GM18870 (cell line): Measurements from ENCODE around the gene SSRP1.
"Not testable (repeated sequence)": the region's sequence is repeated elsewhere in the genome, so short reads cannot be mapped to it uniquely, and the experiment has no call there.

Experiments used
- ATAC-seq: cut with Tn5 transposase; IDR thresholded peaks from one replicate; pipeline ENCODE4 v1.9.1; 2021; ENCODE audit warnings: moderate library complexity; ENCODE audit not compliant: unreplicated experiment

Gene SSRP1

DNA sequence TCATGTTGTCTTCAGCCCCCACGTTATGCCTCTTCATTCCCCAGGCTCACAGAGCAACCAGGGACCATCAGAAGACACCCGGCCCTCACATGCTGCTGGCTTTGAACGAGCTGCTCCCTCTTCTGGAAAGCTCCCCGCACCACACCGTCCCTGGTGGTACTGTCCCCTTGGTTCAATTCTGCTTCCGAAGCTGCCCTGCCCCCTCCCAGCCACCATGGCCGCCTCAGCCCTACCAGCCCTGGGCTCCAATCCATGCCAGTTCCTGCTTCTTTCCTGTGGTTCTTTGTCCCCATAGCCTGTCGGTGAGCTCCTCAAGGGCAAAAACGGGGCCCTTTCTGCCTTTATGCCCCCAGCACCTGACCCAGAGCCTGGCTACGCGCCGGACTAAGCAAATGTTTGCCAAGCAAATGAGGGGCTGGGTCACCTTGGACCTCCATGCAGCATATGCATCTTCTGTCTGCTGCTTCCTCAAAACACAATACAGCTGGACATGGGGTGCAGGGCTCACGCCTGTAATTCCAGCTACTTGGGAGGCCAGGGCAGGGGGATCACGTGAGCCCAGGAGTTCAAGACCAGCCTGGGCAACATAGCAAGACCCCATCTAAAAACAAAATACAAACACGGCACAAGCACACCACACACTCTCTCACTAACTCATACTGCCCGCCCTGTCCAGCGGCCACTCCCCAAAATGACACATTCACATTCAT, 32.3 kb downstream of the SSRP1 start:
- no peak for ATAC-seq

DNA sequence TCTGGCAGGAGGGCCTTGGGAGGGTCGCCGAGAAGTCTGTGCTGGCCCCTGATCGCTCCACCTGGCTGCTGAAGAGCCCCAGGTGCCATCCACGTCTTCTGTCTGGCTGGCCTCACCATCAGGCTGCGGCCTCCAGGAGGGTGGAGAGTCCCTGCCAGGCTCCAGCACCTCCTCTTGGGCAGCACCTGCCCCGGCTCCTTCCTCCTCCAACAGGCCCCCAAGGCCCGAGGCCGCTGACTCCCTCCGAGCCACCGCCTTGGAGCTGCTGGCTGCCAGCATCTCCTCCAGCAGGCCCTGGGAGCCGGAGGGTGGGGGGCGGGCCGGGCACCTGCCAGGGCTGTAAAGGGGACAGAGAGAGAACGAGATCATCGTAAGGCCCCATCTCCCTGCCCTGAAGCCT, 33.2 kb downstream of the SSRP1 start:
- no peak for ATAC-seq

DNA sequence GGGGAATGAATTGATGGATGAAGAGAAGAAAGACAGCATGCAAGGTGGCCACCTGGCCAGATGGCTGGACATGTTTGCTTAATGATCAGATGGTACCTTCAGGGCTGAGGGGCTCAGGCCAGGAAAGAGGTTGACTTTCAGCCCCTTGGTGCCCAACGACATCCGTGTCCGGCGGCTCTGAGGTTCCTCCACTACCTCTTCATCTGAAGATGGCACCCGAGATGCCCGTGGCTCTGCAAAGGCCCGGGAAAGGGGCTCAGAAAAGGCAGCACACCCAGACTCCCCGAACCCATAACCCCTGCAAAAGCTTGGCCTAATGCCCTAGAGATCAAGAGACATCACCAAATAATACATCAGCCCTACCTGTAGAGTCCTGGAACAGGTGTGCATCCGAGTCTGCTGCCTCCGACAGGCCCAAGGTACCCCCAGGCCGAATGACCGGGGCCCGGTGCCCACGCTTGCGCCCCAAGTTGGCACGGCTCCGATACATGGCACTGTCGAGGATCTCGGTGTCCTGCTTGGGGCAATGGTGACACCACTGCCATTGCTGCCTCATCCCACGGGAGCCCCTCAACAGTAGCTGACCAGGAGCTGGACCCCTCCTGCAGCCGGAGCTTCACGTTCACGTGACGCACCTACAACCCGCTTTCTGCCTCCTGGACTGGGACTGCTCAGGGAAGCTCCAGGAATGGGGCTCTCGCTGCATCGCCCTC, 33.8 kb downstream of the SSRP1 start:
- no peak for ATAC-seq

GRCh38 chr11:57300785-57301184, 34.9 kb downstream of the SSRP1 start:
- ATAC-seq = no peak

GRCh38 chr11:57299150-57299737, 36.4 kb downstream of the SSRP1 start:
- no peak for ATAC-seq

DNA sequence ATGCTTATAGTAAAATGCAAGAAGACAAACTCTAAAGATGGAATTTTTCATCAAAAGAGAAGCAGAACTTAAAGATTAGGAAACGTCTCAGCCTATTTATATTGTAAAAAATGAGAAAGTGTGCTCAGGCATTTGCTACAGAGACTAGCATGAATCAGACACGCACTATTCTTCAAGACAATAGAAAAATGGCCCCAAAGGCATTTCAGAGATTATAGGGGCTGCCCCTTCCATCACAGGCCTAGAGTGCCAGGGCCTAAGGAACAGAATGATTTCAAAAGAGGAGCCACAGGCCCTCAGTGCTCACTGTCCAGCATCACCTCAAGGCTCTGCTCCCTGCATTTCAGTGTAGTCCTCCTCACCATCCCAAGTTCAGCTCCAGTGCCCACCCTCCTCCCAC, 38.5 kb downstream of the SSRP1 start:
- no peak for ATAC-seq

DNA sequence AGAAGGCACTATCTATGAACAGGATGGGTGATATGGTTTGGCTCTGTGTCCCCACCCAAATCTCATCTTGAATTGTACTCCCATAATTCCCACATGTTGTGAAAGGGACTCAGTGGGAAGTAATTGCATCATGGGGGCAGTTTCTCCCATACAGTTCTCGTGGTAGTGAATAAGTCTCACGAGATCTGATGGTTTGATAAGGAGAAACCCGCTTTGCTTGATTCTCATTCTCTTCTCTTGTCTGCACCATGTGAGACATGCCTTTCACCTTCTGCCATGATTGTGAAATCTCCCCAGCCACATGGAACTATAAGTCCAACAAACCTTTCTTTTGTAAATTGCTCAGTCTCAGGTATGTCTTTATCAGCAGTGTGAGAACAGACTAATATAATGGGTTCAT, 39.5 kb downstream of the SSRP1 start:
- ATAC-seq = not testable (repeated sequence)

- ATAC-seq = no peak
These were observed 41.2 kb downstream of the SSRP1 start for GRCh38 chr11:57294225-57295131.

DNA sequence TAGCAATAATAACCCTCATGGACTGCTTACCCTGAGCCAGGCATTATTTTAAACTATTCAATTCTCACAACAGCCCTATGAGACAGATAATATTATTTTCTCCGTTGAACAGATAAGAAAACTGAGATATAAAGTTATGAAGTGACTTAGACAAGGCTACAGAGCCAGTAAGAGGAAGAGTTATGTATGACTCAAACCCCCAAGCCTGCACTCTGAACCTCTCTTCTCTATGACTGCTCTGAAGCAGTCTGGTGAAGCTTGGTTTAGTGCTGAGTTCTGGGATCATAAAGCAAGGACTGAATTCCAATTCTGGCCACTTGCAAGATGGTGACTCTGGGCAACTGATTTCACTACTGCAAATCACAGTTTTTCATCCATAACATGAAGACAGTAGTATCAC, 45.4 kb downstream of the SSRP1 start:
- no peak for ATAC-seq

- ATAC-seq = no peak
These were observed 46.7 kb downstream of the SSRP1 start for GRCh38 chr11:57288771-57289579.

- ATAC-seq = no peak
These were observed 47.8 kb downstream of the SSRP1 start for GRCh38 chr11:57287884-57288283.

GRCh38 chr11:57283231-57283990, 52.3 kb downstream of the SSRP1 start:
- ATAC-seq = no peak

GRCh38 chr11:57281546-57281945, 54.1 kb downstream of the SSRP1 start:
- ATAC-seq = not testable (repeated sequence)

DNA sequence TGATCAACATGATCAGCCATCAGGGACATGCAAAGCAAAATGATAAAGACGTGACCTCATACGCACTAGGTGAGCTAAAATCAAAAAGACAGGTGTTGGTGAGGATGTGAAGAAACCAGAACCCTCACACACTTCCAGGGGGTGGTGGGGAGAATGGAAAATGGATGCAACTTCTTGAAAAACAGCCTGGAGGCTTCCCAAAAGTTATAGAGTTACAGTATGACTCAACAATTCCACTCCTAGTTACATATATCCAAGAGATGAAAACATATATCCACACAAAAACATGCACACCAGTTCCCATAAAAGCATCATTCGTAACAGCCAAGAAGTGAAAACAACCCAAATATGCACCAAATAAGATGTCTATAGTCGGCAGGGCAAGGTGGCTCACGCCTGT, 56.6 kb downstream of the SSRP1 start:
- ATAC-seq = no peak

- ATAC-seq = no peak
These were observed 57.0 kb downstream of the SSRP1 start for GRCh38 chr11:57278721-57279095.

- peak; percentile 83 for ATAC-seq
These were observed 57.6 kb downstream of the SSRP1 start for GRCh38 chr11:57277845-57278720.

DNA sequence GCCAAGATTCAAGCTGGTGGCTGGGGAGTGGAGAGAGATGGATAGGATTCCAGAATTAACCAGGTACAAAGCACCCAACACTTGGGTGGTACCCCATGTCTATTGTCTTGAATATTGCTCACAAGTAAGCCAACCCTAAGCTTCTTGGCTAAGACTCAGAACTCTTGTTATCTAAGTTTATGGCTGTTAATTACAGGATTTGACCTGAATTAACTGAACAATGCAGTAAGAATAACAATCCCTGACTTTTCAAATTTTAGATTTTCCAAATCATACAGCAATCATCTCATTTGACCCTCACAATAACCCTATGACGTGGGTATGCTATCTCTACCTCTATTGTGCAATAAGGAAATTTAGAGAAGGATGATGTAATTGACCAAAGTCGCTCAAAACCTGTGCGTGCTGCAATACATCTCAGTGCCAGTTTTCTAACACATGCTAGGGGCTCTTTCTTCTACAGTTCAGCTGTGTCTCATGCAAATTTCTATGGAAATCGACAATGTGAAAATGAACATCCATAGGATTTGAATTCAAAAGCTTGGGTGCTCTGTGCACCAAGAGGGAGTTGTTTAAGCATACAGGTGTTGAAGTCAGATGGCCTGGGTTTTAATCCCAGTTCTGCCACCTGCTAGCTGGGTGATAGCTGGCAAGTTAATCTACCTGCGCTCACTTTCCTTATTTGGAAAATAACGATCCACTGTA, 58.6 kb downstream of the SSRP1 start:
- no peak for ATAC-seq
